GM19468 (cell line): Measurements from ENCODE around the gene ZPBP2.

Source experiments
- ATAC-seq: cut with Tn5 transposase; IDR thresholded peaks from one replicate; pipeline ENCODE4 v1.9.1; 2021; ENCODE audit warnings: mild to moderate bottlenecking, moderate library complexity, moderate number of reproducible peaks; ENCODE audit not compliant: unreplicated experiment; ENCODE audit errors: extremely low read depth

ZPBP2 gene

DNA sequence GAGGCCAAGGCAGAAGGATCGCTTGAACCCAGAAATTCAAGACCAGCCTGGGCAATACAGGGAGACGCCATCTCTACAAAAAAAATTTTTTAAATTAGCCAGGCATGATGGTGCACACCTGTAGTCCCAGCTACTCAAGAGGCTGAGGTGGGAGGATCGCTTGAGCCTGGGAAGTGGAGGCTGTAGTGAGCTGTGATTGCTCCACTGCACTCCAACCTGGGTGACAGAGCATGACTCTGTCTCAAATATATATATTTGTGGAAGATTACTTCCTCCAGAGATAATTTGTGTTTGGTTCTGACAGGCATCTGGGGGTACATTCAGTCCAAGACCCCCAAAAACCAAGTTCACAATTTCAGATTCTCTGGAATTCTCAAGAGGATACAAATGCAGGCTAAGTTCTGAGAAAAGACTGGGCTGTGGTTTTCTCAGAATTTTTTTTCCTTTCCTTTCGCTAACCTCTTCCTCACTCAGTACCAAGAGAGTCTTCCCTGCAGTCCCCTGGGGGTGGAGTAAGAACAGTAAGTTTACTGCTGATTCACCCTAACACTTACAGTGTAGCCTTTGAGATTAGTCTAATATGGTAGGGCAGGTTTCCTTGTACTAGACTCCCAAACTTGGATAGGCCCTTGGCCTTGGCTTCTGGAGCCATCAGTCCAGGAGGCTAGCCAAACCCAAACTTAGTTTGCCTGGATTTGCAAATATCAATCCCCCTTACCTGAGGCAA is 35.3 kb downstream of the ZPBP2 start:
- no peak for ATAC-seq

DNA sequence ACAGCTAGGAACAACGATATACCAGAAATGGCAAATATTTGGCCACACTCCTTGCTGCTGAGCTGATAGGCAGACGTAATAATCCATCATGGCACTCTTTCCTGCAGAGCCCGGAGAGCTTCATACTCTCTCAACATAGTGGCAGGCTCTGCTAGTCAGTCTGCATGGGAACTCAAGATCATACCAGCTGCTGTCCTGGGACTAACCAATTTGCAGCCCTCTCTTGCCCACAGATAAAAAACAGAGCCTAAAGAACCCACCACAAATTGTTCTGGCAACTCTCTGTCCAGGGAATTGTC is 36.9 kb downstream of the ZPBP2 start:
- no peak for ATAC-seq

DNA sequence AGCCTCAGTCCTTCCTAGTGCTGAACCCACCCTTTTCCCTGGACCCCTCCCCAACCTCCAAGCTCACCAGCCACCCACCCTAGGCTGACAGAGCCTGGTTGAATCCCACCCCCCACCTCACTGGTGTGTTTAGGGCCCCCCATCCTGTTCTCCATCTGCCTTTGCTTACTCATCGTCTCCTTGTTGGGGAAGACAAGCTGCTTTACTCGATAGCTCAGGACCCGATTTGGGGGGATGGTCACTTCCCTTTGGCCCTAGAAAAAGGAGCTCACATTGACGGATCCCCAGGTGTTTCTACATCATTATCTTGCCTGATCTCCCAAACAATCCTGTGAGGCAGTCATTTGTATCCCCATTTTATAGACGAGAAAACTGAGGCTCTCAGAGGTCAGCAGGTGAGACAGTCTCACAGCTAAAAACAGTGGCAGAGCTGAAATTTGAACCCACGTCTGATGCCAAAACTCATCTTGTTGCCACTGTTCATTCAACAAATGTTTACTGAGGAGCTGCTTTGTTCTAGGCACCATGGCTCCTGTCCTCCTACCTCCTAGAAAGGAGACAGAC is 40.9 kb downstream of the ZPBP2 start:
- no peak for ATAC-seq

DNA sequence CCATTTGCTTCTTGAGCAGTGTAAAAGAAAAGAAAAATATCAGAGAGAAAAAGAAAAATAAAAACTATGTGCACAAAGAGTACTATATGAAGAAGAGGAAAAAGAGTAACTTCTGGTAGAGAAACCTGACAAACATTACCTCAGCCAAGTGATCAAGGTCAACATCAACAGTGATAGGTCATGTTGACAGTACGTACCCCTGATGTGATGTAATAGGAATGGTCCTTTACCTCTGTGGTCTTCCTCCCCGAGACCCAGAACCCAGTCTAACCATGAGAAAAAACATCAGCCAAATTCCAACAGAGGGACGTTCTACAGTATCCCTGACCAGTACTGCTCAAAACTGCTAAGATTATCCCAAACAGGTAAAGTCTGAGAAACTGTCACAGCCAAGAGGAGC is 46.0 kb downstream of the ZPBP2 start:
- no peak for ATAC-seq

DNA sequence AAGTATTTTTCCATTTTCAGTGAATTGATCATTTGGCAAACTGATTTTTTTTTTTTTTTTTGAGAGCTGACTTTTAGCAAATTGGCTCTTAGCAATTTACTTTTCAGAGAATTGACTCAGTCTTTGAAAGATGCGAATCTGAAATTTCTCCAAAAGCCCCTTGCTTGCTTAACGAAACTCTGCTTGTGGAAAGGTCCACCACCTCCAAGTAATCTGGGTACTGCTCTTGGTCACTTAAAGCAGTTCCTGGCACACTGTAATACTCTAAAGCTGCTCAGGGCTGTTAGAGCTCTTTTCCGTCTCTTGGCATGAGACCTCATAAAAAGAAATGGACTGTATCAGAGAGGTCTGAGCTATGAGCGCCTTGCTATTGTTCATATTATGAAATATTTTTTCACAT is 47.6 kb downstream of the ZPBP2 start:
- ATAC-seq: no peak

DNA sequence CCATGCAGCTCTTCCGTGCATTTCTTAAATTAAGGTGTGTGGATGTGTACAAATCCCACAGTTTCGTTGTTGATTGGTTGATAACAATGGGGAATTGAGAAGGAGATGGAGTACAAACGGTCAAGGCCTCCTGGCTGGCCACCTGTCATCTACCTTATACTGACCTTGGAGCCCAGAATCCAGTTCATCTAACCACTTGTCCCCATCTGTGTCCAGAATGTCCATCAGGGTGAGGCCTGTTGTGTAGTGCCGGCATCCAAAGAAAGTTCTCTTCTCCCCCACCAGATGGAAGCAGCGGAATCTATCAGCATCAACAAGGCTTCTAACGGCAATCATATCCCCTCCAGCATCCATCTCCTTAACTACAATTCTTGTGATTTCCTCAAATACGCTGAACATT is 48.9 kb downstream of the ZPBP2 start:
- no peak for ATAC-seq

DNA sequence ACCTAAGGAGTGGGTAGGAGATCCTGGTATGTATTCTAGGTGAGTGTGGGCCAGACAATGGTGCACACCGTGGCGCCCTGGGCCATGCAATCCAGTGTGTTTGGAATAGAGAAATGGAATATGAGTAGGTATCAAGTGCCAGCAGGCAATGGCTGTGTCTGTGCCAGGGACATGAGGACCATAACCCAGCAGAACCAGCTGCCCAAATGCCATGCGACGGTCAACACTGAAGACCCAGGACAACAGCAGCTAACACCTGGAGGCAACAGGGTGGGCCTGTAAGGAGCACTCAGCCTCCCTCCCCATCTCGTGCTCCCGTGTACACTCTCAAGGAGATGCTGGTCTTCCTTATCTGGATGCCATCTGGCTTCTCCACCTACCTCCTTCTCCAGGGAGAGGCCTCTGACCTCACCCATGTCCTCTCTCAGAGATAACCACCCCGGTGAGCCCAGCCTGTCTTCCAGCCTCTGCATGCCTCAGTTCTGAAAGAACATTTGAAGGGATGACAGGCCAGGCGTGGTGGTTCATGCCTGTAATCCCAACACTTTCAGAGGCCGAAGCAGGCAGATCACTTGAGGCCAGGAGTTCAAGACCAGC is 51.2 kb downstream of the ZPBP2 start:
- ATAC-seq: no peak

DNA sequence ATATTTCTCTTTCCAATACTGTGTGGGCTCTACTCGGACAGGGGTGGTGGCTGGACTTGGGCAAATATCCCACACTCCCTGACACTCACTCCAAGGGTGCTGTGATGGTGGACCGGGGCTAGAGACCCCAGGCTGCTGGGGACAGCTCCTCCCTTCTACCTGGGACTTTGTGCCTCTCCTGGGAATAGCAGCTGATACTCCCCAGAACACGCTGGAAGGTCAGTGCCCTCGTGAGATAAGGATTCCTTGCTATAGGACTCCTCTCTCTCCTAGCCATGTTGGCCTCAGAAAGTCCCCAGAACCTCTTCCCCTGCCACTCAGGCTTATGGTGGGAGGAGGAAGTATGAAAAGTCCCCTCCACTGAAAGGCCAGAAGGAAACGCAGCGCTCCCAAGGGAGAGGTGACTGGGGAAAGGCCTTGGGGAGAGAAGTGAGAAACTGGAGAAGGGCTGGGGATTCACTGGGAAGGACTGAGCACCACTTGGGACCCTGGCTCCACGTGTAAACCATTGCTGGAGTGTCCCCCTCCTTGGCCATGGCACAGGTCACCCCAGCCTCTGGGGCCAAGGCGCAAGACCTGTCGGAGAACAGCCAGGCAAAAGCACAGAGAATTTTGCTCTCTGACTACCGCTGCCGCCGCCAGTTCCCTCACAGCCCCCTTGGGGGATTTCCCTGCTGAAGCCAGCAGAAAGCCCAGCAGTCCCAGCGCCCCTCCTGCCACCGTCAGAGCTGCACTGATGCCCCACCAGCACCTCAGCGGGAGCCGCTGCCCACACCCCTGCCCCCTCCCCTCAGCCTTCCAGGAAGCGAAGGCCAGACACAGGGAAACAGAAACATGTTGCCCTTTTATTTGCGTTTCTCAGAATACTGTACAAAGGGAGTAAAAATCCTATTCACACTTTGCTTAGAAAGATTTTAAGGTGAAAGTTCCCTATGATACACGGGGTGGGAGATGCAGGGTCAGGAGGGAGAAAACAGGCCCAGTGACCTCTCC is 52.5 kb downstream of the ZPBP2 start:
- ATAC-seq: no peak

DNA sequence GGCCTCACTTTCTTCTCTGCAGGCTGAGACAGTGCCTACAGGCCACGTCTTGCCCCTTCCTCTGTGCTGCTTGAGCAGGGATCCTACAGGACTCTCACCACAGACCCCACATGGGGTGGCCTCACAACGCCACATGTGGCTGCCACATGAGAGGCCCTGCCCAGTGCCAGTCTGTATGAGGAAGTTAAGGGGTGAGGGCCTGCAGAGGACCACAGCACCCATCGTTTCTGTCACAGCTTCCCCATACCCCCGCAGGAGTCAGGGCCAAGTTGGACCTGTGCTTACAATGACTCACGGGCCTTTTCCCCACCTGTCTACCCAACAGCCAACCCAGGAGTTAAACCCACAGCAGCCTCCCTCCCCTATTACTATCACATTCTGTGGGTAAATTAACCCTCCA is 53.3 kb downstream of the ZPBP2 start:
- no peak for ATAC-seq

DNA sequence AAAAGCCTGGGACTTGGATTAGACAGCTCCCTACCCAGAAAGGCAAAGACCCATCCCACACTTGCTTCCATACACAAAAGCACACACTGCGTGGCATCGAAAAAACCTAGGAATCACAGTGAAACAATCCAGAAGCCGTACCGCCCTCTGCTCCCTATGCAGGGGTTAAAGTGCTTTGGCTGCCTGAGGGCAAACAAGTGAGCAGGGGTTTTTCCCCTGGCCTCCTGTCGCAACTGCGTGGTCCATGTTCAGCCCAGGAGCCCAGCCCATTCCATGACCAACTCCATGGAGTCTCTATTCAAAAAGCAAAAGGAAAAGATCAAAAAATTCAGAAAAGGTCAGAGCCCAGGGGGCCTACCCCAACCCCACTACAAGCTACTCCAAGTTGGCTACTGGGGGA is 54.0 kb downstream of the ZPBP2 start:
- ATAC-seq: no peak

DNA sequence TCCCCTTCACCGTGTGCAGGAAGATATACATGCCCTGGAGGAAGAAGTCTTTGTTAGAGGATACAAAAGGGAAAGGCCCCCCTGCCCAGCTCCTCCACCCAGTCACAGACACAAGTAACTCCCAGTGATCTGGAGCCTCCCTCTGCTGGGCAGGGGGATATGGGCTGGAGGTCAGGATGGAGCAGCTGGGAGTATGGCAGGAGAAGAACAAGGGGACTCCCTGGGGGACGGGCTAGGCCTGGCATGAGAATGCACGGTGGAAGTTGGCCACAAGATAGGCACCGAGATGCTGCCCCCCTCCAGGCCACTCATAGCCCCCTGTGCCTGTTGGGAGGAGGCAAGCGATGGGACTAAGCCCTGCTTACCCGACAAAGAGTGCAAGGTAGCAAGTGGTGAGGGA is 55.2 kb downstream of the ZPBP2 start:
- ATAC-seq: no peak

DNA sequence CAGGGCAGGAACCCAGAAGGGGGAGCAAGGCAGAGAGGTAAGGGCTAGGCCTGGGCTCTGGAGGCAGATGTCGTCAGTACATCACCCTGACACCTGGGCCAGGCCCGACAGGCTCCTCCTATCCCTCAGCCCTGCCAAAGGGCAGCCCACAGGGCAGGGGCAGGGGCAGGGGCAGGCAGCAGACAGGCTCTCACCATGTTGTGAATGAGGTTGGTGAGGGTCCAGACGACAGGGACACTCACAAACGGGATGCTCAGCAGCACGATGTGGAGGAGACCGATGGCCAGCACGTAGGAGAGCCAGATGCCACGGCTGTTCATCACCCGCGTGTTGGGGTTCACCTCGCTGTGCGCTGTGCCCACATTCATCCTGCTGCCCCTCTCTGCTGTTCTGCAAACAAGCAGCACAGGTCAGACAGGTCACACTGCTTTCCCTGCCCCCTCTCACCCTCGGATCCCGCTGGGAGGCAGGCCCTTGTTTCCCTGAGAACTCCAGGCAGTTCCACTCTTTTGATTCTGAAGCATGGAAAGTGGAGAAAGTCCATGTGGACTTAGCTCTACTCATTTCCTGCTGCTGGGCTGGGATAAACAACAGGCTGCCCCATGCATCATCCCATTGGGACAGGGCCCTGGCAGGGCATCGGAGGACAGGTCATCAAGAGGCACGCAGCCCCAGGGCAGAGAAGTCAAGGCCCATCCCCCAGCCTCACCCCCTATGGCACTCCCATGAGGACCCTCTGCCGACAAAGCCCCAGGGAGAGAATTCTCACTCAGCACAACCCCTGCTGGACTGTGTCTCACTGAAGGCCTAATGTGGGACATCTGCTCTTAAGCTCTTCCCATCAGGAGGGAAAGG is 56.1 kb downstream of the ZPBP2 start:
- ATAC-seq: no peak

DNA sequence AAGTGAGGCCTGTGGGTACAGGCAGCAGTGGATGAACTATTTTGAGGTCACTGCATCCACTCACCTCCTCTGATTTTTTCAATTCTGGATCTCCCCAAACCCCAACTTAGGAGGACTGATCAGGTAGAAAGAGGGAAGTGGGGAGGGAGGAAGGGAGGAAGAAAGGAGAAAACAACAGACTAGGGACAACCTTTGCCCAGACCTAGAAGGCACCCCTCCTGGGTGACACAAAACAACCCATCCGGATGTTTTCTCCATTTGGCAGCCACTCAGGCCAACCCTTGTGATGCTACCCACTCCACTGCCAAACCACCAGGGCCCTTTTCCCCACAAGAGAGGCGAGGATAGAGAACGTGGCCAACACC is 56.7 kb downstream of the ZPBP2 start:
- ATAC-seq: no peak

DNA sequence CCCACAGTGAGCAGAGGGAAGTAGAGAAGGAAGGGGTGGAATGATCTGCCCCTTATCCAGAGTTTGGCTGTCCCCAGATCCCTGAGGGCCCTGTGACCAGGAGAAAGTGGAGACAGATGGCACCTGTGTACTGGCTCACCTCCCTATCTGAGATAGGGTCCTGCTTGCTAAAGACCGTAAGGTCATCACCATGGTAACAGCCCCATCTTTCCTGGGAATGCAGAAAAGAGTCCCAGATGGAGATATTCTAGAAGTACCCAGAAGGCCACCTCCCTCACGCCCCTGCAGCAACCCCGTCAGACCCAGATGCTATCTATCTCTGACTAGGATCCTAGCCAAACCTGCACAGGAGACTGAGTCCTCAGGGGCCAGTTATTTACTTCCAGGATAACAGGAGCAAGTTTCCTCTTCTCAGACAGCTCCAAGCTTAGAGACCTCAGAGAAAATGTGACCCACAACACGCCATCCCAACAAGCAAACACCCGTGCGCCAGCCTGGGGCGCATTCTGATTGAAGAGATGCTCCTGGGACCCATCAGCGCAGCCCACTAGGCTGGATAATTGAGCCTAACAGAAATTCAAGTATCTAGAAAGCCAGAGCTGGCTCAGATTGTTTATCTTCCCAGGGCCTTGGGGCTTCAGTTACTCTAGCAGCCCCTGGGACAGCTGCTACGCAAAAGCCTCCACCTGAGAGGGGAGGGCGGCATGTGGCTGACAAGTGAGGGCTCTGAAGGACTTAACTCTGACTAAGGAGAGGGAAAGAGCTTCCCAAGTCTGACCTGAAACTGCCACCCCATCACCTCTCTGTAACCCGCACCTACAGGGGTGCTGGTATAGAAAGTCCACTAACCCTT is 57.5 kb downstream of the ZPBP2 start:
- no peak for ATAC-seq

DNA sequence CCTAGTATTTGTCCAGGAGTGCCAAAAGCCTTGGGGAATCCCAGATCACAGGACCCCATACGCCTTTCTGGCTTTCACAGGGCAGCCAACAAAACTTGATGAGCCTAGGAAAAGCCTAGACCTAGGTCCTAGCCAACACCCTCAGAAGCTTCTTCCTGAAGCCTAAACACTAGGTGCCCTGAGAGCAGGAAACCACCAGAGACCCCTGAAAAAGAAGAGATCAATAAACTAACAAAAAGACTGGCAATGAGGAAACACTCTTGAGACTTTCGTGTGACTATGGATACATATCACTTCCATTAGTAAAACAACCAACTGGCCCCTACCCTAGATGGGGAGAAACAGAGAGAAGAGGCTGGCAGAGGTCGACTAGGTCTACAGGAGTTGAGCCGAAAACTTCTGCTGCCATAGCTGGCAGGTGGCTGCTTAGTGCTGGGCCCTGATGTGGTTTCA is 58.2 kb downstream of the ZPBP2 start:
- ATAC-seq: no peak

DNA sequence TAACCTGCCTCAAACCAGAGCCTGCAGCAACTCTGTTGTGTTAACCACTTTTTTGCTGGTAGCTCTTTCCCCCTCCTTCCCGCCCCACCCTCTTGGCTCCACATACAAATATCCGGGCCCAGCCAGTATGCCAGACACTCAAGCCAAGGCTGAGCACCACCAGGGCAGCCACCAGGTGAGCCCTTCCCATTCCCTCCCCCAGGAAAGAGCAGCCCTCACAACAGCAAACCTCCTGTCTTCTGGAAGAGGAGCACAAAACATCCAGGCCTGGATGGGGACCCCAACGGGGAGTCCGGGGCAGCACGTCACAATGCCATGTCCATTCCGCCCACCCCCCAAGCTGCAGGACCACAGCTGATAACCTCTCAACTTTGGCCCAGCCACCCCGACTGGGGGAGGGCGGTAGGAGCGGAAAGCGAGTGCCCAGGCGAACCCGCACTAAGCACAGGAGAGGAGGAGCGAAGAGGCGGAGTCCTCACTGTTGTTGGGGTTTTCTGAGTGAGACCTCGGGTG is 58.6 kb downstream of the ZPBP2 start:
- no peak for ATAC-seq
